ENCODE measurements around the gene AGBL1. TPM values are rescaled to one million over a fixed set of nuclear protein-coding genes. Genes with fewer than 3 reads are reported as not detected.

The AGBL1 gene
- total RNA-seq, 3 donors from 2014 or later (not counting 1 experiment from before 2014, with no cell fraction given): not detected

GRCh38 chr15:86433983-86434382 is 354.3 kb downstream of the AGBL1 start:
- Mint-ChIP-seq H3K27ac (no peak overlapping the region), H3K27me3 (ENCODE audit: low read depth in 2 of 2) (no peaks in the 10 kb centered on the region), H3K4me3 (no peak overlapping the region), H3K4me1 (no peaks in the 10 kb centered on the region), H3K9me3 (no peaks in the 10 kb centered on the region), H3K36me3 (no peaks in the 10 kb centered on the region)
- Histone ChIP-seq H3K27ac (ENCODE audit: low read length) (no peak overlapping the region), H3K4me3 (ENCODE audit: low read length) (no peak overlapping the region), H3K27me3 (ENCODE audit: control insufficient read depth, insufficient read depth, low read length) (no peaks in the 10 kb centered on the region), H3K4me1 (ENCODE audit: control insufficient read depth, insufficient read depth, low read length) (no peaks in the 10 kb centered on the region), H3K36me3 (ENCODE audit: control insufficient read depth, insufficient read depth, low read length) (no peaks in the 10 kb centered on the region), H3K9me3 (ENCODE audit: control insufficient read depth, insufficient read depth, low read length) (no peaks in the 10 kb centered on the region)
- 69% methylated on average over 4 of the region's 4 CpGs for WGBS (ENCODE audit: insufficient coverage)
- ATAC-seq (no peak), DNase-seq (no peak)
- TF ChIP-seq, protein P1, sequence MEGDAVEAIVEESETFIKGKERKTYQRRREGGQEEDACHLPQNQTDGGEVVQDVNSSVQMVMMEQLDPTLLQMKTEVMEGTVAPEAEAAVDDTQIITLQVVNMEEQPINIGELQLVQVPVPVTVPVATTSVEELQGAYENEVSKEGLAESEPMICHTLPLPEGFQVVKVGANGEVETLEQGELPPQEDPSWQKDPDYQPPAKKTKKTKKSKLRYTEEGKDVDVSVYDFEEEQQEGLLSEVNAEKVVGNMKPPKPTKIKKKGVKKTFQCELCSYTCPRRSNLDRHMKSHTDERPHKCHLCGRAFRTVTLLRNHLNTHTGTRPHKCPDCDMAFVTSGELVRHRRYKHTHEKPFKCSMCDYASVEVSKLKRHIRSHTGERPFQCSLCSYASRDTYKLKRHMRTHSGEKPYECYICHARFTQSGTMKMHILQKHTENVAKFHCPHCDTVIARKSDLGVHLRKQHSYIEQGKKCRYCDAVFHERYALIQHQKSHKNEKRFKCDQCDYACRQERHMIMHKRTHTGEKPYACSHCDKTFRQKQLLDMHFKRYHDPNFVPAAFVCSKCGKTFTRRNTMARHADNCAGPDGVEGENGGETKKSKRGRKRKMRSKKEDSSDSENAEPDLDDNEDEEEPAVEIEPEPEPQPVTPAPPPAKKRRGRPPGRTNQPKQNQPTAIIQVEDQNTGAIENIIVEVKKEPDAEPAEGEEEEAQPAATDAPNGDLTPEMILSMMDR (IDR thresholded peaks at IDR 0.05): no peak
- intact Hi-C loops (cut with micrococcal nuclease): no loop called here

GRCh38 chr15:86439614-86440013 is 359.9 kb downstream of the AGBL1 start:
- H3K36me3 Mint-ChIP-seq: no peaks in the 10 kb centered on the region
- intact Hi-C loops (cut with micrococcal nuclease): no loop called here
- Histone ChIP-seq H3K27me3 (ENCODE audit: control insufficient read depth, insufficient read depth, low read length) (no peaks in the 10 kb centered on the region), H3K4me1 (ENCODE audit: control insufficient read depth, insufficient read depth, low read length) (no peaks in the 10 kb centered on the region), H3K9me3 (ENCODE audit: control insufficient read depth, insufficient read depth, low read length) (no peaks in the 10 kb centered on the region), H3K36me3 (ENCODE audit: control insufficient read depth, insufficient read depth, low read length) (no peaks in the 10 kb centered on the region), H3K4me3 (ENCODE audit: low read length) (no peak overlapping the region), H3K27ac (ENCODE audit: low read length) (no peak overlapping the region)
- no peak overlapping the region for H3K4me3 Mint-ChIP-seq
- 91% methylated on average over 3 of the region's 4 CpGs for WGBS (ENCODE audit: insufficient coverage)
- no peak for DNase-seq
- no peaks in the 10 kb centered on the region for H3K27me3 Mint-ChIP-seq (ENCODE audit: low read depth in 2 of 2)
- no peaks in the 10 kb centered on the region for H3K9me3 Mint-ChIP-seq
- TF ChIP-seq, protein P1 (IDR thresholded peaks at IDR 0.05): no peak
- no peak overlapping the region for H3K27ac Mint-ChIP-seq
- H3K4me1 Mint-ChIP-seq: no peaks in the 10 kb centered on the region
- no peak for ATAC-seq

GRCh38 chr15:86444527-86444926 is 364.9 kb downstream of the AGBL1 start:
- Histone ChIP-seq H3K27ac (ENCODE audit: low read length) (no peak overlapping the region), H3K36me3 (ENCODE audit: control insufficient read depth, insufficient read depth, low read length) (no peaks in the 10 kb centered on the region), H3K9me3 (ENCODE audit: control insufficient read depth, insufficient read depth, low read length) (no peaks in the 10 kb centered on the region), H3K4me3 (ENCODE audit: low read length) (no peak overlapping the region), H3K4me1 (ENCODE audit: control insufficient read depth, insufficient read depth, low read length) (no peaks in the 10 kb centered on the region), H3K27me3 (ENCODE audit: control insufficient read depth, insufficient read depth, low read length) (no peaks in the 10 kb centered on the region)
- H3K27ac Mint-ChIP-seq: no peak overlapping the region
- H3K36me3 Mint-ChIP-seq: no peaks in the 10 kb centered on the region
- no peak for ATAC-seq
- WGBS (ENCODE audit: insufficient coverage): 50% methylated on average over 1 of the region's 2 CpGs
- intact Hi-C loops (cut with micrococcal nuclease): no loop called here
- DNase-seq: no peak
- H3K27me3 Mint-ChIP-seq (ENCODE audit: low read depth in 2 of 2): no peaks in the 10 kb centered on the region
- TF ChIP-seq, protein P1 (IDR thresholded peaks at IDR 0.05): no peak
- peaks cover 0 to 2% of the 10 kb centered on the region in 2 donors for H3K9me3 Mint-ChIP-seq
- no peak overlapping the region for H3K4me3 Mint-ChIP-seq
- H3K4me1 Mint-ChIP-seq: no peaks in the 10 kb centered on the region

DNA sequence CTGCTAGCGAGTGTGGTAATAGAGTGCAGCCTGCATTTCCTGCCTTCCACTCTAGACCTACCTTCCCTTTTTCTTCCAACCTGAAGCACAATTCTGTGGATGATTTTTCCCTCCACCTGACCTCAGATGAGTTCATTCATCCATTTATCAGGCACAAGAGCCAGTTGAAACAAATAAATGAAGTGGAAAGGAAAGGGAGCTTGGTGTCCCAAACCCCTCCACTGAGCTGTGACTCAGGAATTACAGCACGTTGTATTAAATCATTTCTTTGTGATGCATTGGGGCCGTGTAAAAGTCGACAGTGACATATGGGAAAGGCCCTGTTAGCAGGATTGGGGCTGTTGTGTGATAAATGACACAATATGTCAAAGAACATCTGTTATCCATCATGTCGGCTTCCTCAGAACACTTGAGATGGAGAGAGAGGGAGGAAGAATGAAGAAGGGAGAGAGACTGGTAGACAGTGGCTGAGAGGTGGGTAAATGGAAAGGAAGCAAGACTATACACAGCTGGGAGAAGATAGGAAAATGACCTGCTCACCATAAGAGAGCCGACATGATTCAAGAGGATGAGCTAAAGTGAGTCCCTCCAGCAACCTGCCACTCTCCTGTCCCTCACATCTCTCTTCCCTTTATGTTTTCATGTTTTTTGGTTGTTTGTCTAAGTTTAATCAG is 366.0 kb downstream of the AGBL1 start:
- Histone ChIP-seq H3K27me3 (ENCODE audit: control insufficient read depth, insufficient read depth, low read length) (no peaks in the 10 kb centered on the region), H3K4me3 (ENCODE audit: low read length) (no peak overlapping the region), H3K27ac (ENCODE audit: low read length) (no peak overlapping the region), H3K36me3 (ENCODE audit: control insufficient read depth, insufficient read depth, low read length) (no peaks in the 10 kb centered on the region), H3K4me1 (ENCODE audit: control insufficient read depth, insufficient read depth, low read length) (no peaks in the 10 kb centered on the region), H3K9me3 (ENCODE audit: control insufficient read depth, insufficient read depth, low read length) (no peaks in the 10 kb centered on the region)
- ATAC-seq (no peak), DNase-seq (no peak)
- intact Hi-C loops (cut with micrococcal nuclease): no loop called here
- Mint-ChIP-seq H3K36me3 (no peaks in the 10 kb centered on the region), H3K27ac (no peak overlapping the region), H3K27me3 (ENCODE audit: low read depth in 2 of 2) (no peaks in the 10 kb centered on the region), H3K4me1 (no peaks in the 10 kb centered on the region), H3K4me3 (no peak overlapping the region), H3K9me3 (peaks cover 0 to 2% of the 10 kb centered on the region in 2 donors)
- 69% methylated on average over 6 of the region's 6 CpGs for WGBS (ENCODE audit: insufficient coverage)
- TF ChIP-seq, protein P1 (IDR thresholded peaks at IDR 0.05): no peak
